AG09309 (cell line): ENCODE results near the gene DGKG.

ENCODE experiments used
- DNase-seq: peaks from one replicate; pipeline ENCODE4 v3.0.0-alpha.2; 2010; ENCODE audit warnings: low read depth
- H3K4me3 ChIP-seq: 2 replicates; pipeline ENCODE4 v1.5.1; 2011; ENCODE audit warnings: mild to moderate bottlenecking, low read depth, low read length, moderate library complexity; ENCODE audit not compliant: control insufficient read depth
- CTCF ChIP-seq: IDR thresholded peaks from 2 replicates; pipeline ENCODE4 v1.5.1; 2011; ENCODE audit warnings: mild to moderate bottlenecking, low read depth, low read length, inconsistent platforms; ENCODE audit not compliant: insufficient read depth, control insufficient read depth; ENCODE audit errors: missing control alignments

The DGKG gene

GRCh38 chr3:186212611-186213010 lies 149.4 kb downstream of the DGKG start:
- no peak for TF ChIP-seq CTCF
- no peak overlapping the region for H3K4me3 ChIP-seq
- no peak for DNase-seq

- no peak for DNase-seq
- TF ChIP-seq CTCF, result no peak
- H3K4me3 ChIP-seq, result no peak overlapping the region
Observed at GRCh38 chr3:186210852-186211500, 151.1 kb downstream of the DGKG start.

GRCh38 chr3:186209810-186210752 lies 152.0 kb downstream of the DGKG start:
- peak overlapping the region; percentile 10 for H3K4me3 ChIP-seq
- TF ChIP-seq CTCF, result no peak
- peak; percentile 10 for DNase-seq

- DNase-seq, result no peak
- TF ChIP-seq CTCF, result no peak
- H3K4me3 ChIP-seq, result no peak overlapping the region
Observed at GRCh38 chr3:186208296-186208989, 153.6 kb downstream of the DGKG start.

GRCh38 chr3:186207515-186207914 lies 154.5 kb downstream of the DGKG start:
- no peak overlapping the region for H3K4me3 ChIP-seq
- TF ChIP-seq CTCF, result no peak
- DNase-seq, result no peak

GRCh38 chr3:186200726-186201125 lies 161.3 kb downstream of the DGKG start:
- no peak for TF ChIP-seq CTCF
- DNase-seq, result no peak
- no peak overlapping the region for H3K4me3 ChIP-seq
